ENCODE data around the gene NEDD4L.

The NEDD4L gene

DNA sequence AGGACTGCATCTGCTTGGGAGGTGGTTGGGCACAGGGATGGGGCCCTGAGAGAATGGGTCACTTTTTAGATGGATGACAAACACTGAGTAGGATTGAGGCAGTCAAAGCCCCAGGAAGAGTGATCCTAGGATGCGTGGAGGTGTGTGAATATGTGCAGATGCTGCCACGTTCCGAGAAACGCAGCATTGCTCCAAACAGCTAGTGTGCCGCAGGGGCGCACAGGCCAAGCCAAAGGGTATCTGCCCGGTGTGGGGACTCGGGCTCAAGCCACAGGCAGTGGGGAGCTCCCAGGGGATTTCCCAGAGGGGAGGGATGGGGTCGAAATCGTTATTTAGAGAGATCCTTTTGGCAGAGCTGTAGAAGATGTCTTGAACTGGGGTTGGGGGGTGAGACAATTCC, 310.8 kb downstream of the NEDD4L start:
- H3K4me3 ChIP-seq (ENCODE audit: low read depth, low read length) = no peak overlapping the region
- TF ChIP-seq, protein P1, sequence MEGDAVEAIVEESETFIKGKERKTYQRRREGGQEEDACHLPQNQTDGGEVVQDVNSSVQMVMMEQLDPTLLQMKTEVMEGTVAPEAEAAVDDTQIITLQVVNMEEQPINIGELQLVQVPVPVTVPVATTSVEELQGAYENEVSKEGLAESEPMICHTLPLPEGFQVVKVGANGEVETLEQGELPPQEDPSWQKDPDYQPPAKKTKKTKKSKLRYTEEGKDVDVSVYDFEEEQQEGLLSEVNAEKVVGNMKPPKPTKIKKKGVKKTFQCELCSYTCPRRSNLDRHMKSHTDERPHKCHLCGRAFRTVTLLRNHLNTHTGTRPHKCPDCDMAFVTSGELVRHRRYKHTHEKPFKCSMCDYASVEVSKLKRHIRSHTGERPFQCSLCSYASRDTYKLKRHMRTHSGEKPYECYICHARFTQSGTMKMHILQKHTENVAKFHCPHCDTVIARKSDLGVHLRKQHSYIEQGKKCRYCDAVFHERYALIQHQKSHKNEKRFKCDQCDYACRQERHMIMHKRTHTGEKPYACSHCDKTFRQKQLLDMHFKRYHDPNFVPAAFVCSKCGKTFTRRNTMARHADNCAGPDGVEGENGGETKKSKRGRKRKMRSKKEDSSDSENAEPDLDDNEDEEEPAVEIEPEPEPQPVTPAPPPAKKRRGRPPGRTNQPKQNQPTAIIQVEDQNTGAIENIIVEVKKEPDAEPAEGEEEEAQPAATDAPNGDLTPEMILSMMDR (IDR thresholded peaks at IDR 0.05; ENCODE audit: borderline replicate concordance, insufficient read depth, low read depth, low read length) = no peak

DNA sequence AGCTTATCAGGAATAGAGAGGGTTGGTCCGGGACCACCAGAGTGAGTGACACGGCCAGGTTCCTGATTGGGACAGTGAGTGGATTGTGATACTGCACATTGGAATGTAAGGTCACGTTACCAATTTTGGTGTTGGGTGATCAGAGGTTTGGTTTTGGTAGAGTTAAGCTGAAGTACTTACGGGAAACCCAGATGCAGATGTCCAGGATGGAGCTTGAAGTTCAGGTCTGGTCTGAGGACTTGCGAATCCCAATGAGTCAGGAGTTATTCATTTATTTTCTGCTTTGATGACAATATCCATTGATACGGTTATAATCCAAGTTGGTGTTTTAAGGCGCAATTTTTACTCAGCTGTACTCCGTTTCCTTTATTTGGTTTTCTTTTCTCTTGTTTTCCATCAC, 311.2 kb downstream of the NEDD4L start:
- no peak overlapping the region for H3K4me3 ChIP-seq (ENCODE audit: low read depth, low read length)
- TF ChIP-seq, protein P1 (IDR thresholded peaks at IDR 0.05; ENCODE audit: borderline replicate concordance, insufficient read depth, low read depth, low read length) = no peak

DNA sequence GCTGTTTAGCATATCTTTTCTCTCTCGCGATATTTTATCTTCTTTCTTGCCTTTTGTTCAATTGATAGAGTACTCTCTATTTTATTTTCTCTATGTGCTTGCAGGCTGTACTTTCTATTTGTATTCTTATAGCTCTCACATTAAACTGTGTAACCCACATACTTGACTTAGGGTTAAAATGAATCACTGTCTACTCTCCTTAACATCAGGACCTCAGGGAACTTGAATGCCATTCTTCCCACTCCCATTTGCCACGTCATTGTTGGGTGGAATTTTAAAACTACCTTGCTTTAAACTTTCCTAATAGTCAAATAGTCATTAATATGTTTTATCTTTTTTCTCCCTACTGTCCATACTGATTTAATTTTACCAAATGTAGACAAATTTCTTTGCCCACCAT, 315.2 kb downstream of the NEDD4L start:
- no peak overlapping the region for H3K4me3 ChIP-seq (ENCODE audit: low read depth, low read length)
- TF ChIP-seq, protein P1 (IDR thresholded peaks at IDR 0.05; ENCODE audit: borderline replicate concordance, insufficient read depth, low read depth, low read length) = no peak

DNA sequence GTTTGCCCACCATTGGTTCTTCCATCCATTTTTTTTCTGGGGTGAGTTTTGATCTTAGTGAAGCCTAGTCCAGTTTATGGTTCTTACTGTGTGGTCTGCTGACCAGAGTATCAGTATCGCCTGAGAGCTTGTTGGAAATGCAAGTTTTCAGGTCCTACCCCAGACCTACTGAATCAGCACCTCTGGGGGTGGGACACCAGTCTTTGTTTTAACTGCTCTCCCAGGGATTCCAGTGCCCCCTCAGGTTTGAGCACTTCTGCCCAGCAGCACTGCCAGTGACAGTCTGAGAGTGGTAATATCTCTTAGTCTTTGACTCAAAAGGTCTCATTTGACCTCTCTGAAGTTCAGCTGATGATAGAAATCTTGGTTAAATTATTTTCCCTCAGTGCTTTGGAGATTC, 315.6 kb downstream of the NEDD4L start:
- TF ChIP-seq, protein P1 (IDR thresholded peaks at IDR 0.05; ENCODE audit: borderline replicate concordance, insufficient read depth, low read depth, low read length) = no peak
- H3K4me3 ChIP-seq (ENCODE audit: low read depth, low read length) = no peak overlapping the region

DNA sequence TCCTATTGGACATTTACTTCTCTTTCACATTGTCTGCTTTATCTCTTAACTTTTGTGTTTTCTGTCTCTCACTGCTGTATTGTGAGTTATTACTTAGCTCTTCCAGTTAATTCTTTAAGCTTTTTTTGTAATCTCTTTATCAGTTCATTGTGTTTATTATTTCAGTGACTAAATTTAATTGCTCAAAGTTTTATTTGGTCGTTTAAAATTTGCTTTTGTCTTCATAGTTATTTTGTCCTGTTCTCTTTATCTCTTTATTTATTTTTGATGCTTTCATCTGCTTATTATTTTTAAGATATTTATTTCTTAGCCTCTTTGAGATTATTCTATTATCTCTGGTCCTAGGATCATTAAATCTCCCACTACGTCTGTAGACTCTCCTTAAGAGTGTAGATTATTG, 316.3 kb downstream of the NEDD4L start:
- TF ChIP-seq, protein P1 (IDR thresholded peaks at IDR 0.05; ENCODE audit: borderline replicate concordance, insufficient read depth, low read depth, low read length) = no peak
- H3K4me3 ChIP-seq (ENCODE audit: low read depth, low read length) = no peak overlapping the region

DNA sequence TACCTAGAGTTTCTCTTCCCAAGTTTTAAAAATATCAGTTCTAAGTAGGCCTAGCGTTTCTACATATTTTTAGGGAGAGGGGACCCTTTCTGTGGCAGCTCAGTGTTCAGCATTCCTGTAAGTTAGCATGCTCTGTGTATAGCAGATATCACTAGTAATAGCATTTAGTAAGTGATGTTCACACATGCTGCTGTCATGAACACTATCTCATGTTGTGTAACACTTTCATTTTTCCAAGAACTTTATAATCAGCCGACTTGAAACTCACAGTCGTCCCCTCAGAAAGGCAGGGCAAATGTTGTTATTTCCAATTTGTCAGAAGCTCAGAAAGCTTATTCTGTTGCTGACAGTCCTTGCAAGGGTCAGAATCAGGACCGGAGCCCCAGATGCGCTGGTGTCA, 317.2 kb downstream of the NEDD4L start:
- TF ChIP-seq, protein P1 (IDR thresholded peaks at IDR 0.05; ENCODE audit: borderline replicate concordance, insufficient read depth, low read depth, low read length) = no peak
- H3K4me3 ChIP-seq (ENCODE audit: low read depth, low read length) = no peak overlapping the region

DNA sequence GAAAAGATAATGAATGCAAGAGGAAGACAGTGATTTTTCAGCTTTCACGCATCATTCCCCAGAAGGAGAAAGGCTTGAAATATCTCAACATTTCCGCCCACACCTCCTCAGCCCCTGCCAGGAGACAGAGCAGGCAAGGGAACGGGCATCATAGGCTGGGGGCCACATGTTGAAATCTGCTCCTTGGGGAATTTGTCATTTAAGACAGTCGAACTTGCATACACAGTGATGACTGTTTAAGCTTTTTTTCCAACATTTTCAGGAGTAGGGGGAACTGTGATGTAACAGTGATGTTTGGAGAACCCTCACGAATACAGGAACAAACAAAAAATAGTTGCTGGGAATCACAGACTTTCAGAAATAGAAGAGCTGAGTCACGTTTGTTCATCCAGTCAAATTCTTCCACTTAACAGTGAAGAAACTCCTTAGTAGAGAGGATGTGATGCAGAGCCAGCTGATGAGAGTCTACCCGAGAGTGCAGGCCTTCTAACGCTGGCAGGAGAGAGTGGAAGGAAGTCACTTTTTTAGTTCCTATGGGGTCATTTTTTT, 318.1 kb downstream of the NEDD4L start:
- TF ChIP-seq, protein P1 (IDR thresholded peaks at IDR 0.05; ENCODE audit: borderline replicate concordance, insufficient read depth, low read depth, low read length) = no peak
- H3K4me3 ChIP-seq (ENCODE audit: low read depth, low read length) = no peak overlapping the region
